ENCODE data around the gene SLC22A1. TPM values are rescaled to one million over a fixed set of nuclear protein-coding genes. Genes with fewer than 3 reads are reported as not detected.
A peak's percentile ranks its signal among the peaks of the same experiment; 100 is the strongest.
"Not testable (repeated sequence)": the region's sequence is repeated elsewhere in the genome, so short reads cannot be mapped to it uniquely, and the experiment has no call there.

SLC22A1 gene
- polyA plus RNA-seq, 3 donors = 0.82 to 1.0 (median 0.89) TPM

GRCh38 chr6:160156842-160157241 is 35.2 kb downstream of the SLC22A1 start:
- no peak for DNase-seq (ENCODE audit: extremely low read depth in 1 of 11, low read depth in 9 of 11, low spot score in 4 of 11)

GRCh38 chr6:160160450-160160849 is 38.8 kb downstream of the SLC22A1 start:
- peak in 1 of 11 donors; percentile 16 for DNase-seq (ENCODE audit: extremely low read depth in 1 of 11, low read depth in 9 of 11, low spot score in 4 of 11)

GRCh38 chr6:160160929-160161646 is 39.5 kb downstream of the SLC22A1 start:
- no peak for DNase-seq (ENCODE audit: extremely low read depth in 1 of 11, low read depth in 9 of 11, low spot score in 4 of 11)

- DNase-seq (ENCODE audit: extremely low read depth in 1 of 11, low read depth in 9 of 11, low spot score in 4 of 11) = no peak
Observed at GRCh38 chr6:160161647-160161986, 40.0 kb downstream of the SLC22A1 start.

- no peak for DNase-seq (ENCODE audit: extremely low read depth in 1 of 11, low read depth in 9 of 11, low spot score in 4 of 11)
Observed at GRCh38 chr6:160162030-160162566, 40.5 kb downstream of the SLC22A1 start.

- no peak for DNase-seq (ENCODE audit: extremely low read depth in 1 of 11, low read depth in 9 of 11, low spot score in 4 of 11)
Observed at GRCh38 chr6:160163425-160163824, 41.8 kb downstream of the SLC22A1 start.

GRCh38 chr6:160163912-160164311 is 42.3 kb downstream of the SLC22A1 start:
- no peak for DNase-seq (ENCODE audit: extremely low read depth in 1 of 11, low read depth in 9 of 11, low spot score in 4 of 11)

- not testable (repeated sequence) for DNase-seq (ENCODE audit: extremely low read depth in 1 of 11, low read depth in 9 of 11, low spot score in 4 of 11)
Observed at GRCh38 chr6:160165928-160166327, 44.3 kb downstream of the SLC22A1 start.

- peak in 10 of 11 donors; percentile 35 to 61 (median 48) for DNase-seq (ENCODE audit: extremely low read depth in 1 of 11, low read depth in 9 of 11, low spot score in 4 of 11)
Observed at GRCh38 chr6:160167604-160168399, 46.2 kb downstream of the SLC22A1 start.

- no peak for DNase-seq (ENCODE audit: extremely low read depth in 1 of 11, low read depth in 9 of 11, low spot score in 4 of 11)
Observed at GRCh38 chr6:160170018-160170680, 48.5 kb downstream of the SLC22A1 start.

- no peak for DNase-seq (ENCODE audit: extremely low read depth in 1 of 11, low read depth in 9 of 11, low spot score in 4 of 11)
Observed at GRCh38 chr6:160172704-160173103, 51.1 kb downstream of the SLC22A1 start.

- no peak for DNase-seq (ENCODE audit: extremely low read depth in 1 of 11, low read depth in 9 of 11, low spot score in 4 of 11)
Observed at GRCh38 chr6:160173806-160174527, 52.4 kb downstream of the SLC22A1 start.

- DNase-seq (ENCODE audit: extremely low read depth in 1 of 11, low read depth in 9 of 11, low spot score in 4 of 11) = no peak
Observed at GRCh38 chr6:160174681-160175080, 53.1 kb downstream of the SLC22A1 start.

- DNase-seq (ENCODE audit: extremely low read depth in 1 of 11, low read depth in 9 of 11, low spot score in 4 of 11) = no peak
Observed at GRCh38 chr6:160177220-160177619, 55.6 kb downstream of the SLC22A1 start.

- DNase-seq (ENCODE audit: extremely low read depth in 1 of 11, low read depth in 9 of 11, low spot score in 4 of 11) = no peak
Observed at GRCh38 chr6:160178271-160178670, 56.7 kb downstream of the SLC22A1 start.

- no peak for DNase-seq (ENCODE audit: extremely low read depth in 1 of 11, low read depth in 9 of 11, low spot score in 4 of 11)
Observed at GRCh38 chr6:160180706-160181105, 59.1 kb downstream of the SLC22A1 start.

- DNase-seq (ENCODE audit: extremely low read depth in 1 of 11, low read depth in 9 of 11, low spot score in 4 of 11) = no peak
Observed at GRCh38 chr6:160188773-160189172, 67.2 kb downstream of the SLC22A1 start.

- no peak for DNase-seq (ENCODE audit: extremely low read depth in 1 of 11, low read depth in 9 of 11, low spot score in 4 of 11)
Observed at GRCh38 chr6:160190081-160190480, 68.5 kb downstream of the SLC22A1 start.

- DNase-seq (ENCODE audit: extremely low read depth in 1 of 11, low read depth in 9 of 11, low spot score in 4 of 11) = no peak
Observed at GRCh38 chr6:160190973-160191372, 69.4 kb downstream of the SLC22A1 start.
